DND-41 (cell line): ENCODE results near the gene CMTM7.

Source experiments
- ATAC-seq: fragments of 200-7000 bp; cut with Tn5 transposase; 3 replicates; pipeline ENCODE4 v1.9.1; 2021; ENCODE audit warnings: low read depth; ENCODE audit not compliant: insufficient read depth
- DNase-seq: peaks from one replicate; pipeline ENCODE4 v3.0.0-alpha.2; 2020
- H2AFZ ChIP-seq: 2 replicates; pipeline ENCODE4 v1.6.0; 2012; ENCODE audit warnings: low read depth, low read length
- H3K27ac ChIP-seq: 2 replicates; pipeline ENCODE4 v1.5.1; 2012; ENCODE audit warnings: low read length, inconsistent platforms
- H3K27me3 ChIP-seq: fragments of 200-600 bp; sonication (generic); 2 replicates; pipeline ENCODE4 v1.6.0; 2012; ENCODE audit warnings: low read length, mild to moderate bottlenecking, inconsistent platforms; ENCODE audit not compliant: insufficient read depth, poor library complexity
- H3K36me3 ChIP-seq: 2 replicates; pipeline ENCODE4 v1.5.1; 2012; ENCODE audit warnings: low read length, inconsistent platforms; ENCODE audit not compliant: insufficient read depth
- H3K4me1 ChIP-seq: 2 replicates; pipeline ENCODE4 v1.5.1; 2012; ENCODE audit warnings: mild to moderate bottlenecking, low read length; ENCODE audit not compliant: insufficient read depth
- H3K4me2 ChIP-seq: 2 replicates; pipeline ENCODE4 v1.6.0; 2012; ENCODE audit warnings: mild to moderate bottlenecking, moderate library complexity, low read length, inconsistent platforms; ENCODE audit not compliant: insufficient read depth
- H3K4me3 ChIP-seq, 2 experiments: fragments of 200-600 bp in 1 of 2; shearing (Covaris generic) in 1 of 2; 2 replicates each; pipeline ENCODE4 v1.5.1; 2012 to 2016; ENCODE audit warnings: inconsistent platforms in 2 of 2, low read length in 2 of 2, mild to moderate bottlenecking in 2 of 2, low read depth in 1 of 2, moderate library complexity in 1 of 2
- H3K79me2 ChIP-seq: 2 replicates; pipeline ENCODE4 v1.6.0; 2012; ENCODE audit warnings: low read length, inconsistent platforms; ENCODE audit not compliant: insufficient read depth
- H3K9ac ChIP-seq: 2 replicates; pipeline ENCODE4 v1.6.0; 2012; ENCODE audit warnings: low read depth, mild to moderate bottlenecking, inconsistent platforms, low read length, moderate library complexity
- H3K9me3 ChIP-seq: 2 replicates; pipeline ENCODE4 v1.5.1; 2012; ENCODE audit warnings: low read length, moderate library complexity, mild to moderate bottlenecking, inconsistent platforms; ENCODE audit not compliant: insufficient read depth, severe bottlenecking
- H4K20me1 ChIP-seq: 2 replicates; pipeline ENCODE4 v1.6.0; 2012; ENCODE audit warnings: low read length; ENCODE audit not compliant: insufficient read depth
- EZH2 ChIP-seq: IDR thresholded peaks from 3 replicates; pipeline ENCODE4 v1.6.1; 2012; ENCODE audit warnings: borderline replicate concordance, low read depth, mild to moderate bottlenecking, moderate library complexity, low read length, inconsistent platforms; ENCODE audit not compliant: severe bottlenecking
- TF ChIP-seq, protein P1 (sequence below): IDR thresholded peaks from 2 replicates; pipeline ENCODE4 v1.5.1; 2012; ENCODE audit warnings: borderline replicate concordance, low read length, moderate library complexity, mild to moderate bottlenecking; ENCODE audit not compliant: poor library complexity, severe bottlenecking; ENCODE audit errors: extremely low read depth

CMTM7 gene

DNA sequence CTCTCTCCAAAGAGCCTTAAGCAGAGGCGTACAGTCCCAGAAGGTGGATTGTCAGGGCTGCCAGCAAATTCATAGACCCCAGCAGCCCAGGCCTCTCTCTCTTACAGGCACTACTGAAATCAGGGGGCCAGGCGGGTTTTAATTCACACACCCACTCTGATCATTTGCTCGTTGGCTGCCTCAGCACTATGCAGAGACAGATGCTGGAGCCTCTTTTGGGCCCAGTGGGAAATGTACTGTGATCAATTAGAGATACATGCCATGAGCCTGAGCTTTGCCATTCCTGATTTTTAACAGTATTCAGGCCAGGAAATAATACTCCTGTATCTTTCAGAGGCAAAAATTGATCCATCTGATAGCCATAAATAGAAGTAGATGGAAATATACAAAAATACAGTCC, 58.0 kb downstream of the CMTM7 start:
- no peak overlapping the region for H3K4me3 ChIP-seq
- H4K20me1 ChIP-seq = no peaks in the 10 kb centered on the region
- no peak overlapping the region for H3K27ac ChIP-seq
- no peak for DNase-seq
- peaks cover 11% of the 10 kb centered on the region for H3K4me1 ChIP-seq
- H3K9me3 ChIP-seq = no peaks in the 10 kb centered on the region
- H3K9ac ChIP-seq = no peak overlapping the region
- peaks cover 36% of the 10 kb centered on the region for H3K36me3 ChIP-seq
- TF ChIP-seq, protein P1, sequence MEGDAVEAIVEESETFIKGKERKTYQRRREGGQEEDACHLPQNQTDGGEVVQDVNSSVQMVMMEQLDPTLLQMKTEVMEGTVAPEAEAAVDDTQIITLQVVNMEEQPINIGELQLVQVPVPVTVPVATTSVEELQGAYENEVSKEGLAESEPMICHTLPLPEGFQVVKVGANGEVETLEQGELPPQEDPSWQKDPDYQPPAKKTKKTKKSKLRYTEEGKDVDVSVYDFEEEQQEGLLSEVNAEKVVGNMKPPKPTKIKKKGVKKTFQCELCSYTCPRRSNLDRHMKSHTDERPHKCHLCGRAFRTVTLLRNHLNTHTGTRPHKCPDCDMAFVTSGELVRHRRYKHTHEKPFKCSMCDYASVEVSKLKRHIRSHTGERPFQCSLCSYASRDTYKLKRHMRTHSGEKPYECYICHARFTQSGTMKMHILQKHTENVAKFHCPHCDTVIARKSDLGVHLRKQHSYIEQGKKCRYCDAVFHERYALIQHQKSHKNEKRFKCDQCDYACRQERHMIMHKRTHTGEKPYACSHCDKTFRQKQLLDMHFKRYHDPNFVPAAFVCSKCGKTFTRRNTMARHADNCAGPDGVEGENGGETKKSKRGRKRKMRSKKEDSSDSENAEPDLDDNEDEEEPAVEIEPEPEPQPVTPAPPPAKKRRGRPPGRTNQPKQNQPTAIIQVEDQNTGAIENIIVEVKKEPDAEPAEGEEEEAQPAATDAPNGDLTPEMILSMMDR = no peak
- no peak for TF ChIP-seq EZH2
- peaks cover 11% of the 10 kb centered on the region for H3K79me2 ChIP-seq
- no peak overlapping the region for H2AFZ ChIP-seq
- no peaks in the 10 kb centered on the region for H3K27me3 ChIP-seq
- ATAC-seq = no peak
- no peak overlapping the region for H3K4me2 ChIP-seq

DNA sequence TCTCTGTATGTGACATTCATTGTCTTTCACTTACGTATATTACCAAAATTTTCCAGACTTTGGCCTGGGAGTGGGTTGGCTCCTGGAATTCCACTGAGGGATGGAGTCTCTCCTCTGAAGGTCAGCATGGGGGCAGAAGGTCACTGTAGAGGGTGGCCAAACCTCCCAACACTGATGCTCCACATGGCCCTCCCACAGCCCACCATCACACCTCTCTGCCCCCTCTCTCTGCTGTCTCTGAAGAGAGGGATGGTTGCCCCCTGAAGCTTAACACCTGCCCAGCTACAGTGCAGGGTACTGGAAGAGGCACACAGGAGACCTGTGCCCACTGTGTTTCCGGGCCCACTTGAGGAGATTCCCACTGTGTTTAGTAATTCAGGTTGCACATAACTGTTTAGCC, 58.8 kb downstream of the CMTM7 start:
- Histone ChIP-seq H3K36me3 (peaks cover 43% of the 10 kb centered on the region), H3K4me1 (peaks cover 15% of the 10 kb centered on the region), H3K4me2 (no peak overlapping the region), H3K4me3 (no peak overlapping the region), H3K79me2 (peaks cover 11% of the 10 kb centered on the region), H3K27ac (no peak overlapping the region), H3K27me3 (no peaks in the 10 kb centered on the region), H3K9me3 (no peaks in the 10 kb centered on the region), H2AFZ (no peak overlapping the region), H4K20me1 (no peaks in the 10 kb centered on the region), H3K9ac (no peak overlapping the region)
- ATAC-seq (no peak), DNase-seq (no peak)
- no peak for TF ChIP-seq EZH2
- TF ChIP-seq, protein P1 = no peak

DNA sequence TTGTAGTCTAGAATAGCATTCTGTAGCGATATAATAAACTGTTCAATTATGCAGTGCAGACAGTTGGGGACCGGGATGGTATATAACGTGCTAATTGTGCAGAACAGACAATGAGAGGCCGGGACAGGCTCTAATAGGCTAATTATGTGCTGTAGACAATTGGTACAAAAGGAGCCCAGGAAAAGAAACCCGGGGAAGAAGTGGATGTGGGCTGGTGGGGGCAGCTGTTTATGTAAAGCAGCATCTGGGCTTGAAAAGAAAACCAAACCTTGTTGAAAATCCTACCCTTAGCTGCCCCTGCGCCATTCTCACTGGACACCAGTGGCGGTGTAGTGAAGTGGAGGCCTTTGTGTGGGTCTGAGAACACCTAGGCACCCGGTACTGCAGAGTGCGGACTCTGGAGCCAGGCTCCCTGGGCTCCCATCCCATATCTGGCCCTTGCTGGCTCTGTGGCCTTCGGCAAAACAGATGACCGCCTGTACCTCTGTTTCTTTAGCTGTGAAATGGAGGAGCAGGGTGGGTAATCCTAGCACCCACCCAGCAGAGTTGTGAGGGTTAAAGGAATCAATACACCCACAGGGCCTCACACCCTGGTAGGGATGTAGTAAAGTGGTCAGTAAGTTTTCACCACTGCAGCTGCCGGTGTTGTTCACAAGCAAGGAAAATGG, 59.5 kb downstream of the CMTM7 start:
- ATAC-seq = no peak
- peaks cover 11% of the 10 kb centered on the region for H3K79me2 ChIP-seq
- no peak for TF ChIP-seq EZH2
- TF ChIP-seq, protein P1 = no peak
- no peak overlapping the region for H3K9ac ChIP-seq
- H3K27me3 ChIP-seq = no peaks in the 10 kb centered on the region
- H3K27ac ChIP-seq = no peak overlapping the region
- no peaks in the 10 kb centered on the region for H4K20me1 ChIP-seq
- H3K4me1 ChIP-seq = peaks cover 22% of the 10 kb centered on the region
- H3K4me3 ChIP-seq = no peak overlapping the region
- H3K4me2 ChIP-seq = no peak overlapping the region
- no peak overlapping the region for H2AFZ ChIP-seq
- peaks cover 46% of the 10 kb centered on the region for H3K36me3 ChIP-seq
- DNase-seq = no peak
- H3K9me3 ChIP-seq = no peaks in the 10 kb centered on the region
